Mucosa of rectum (tissue), 2 donors: Measurements from ENCODE around the gene PAPOLA.

ENCODE experiments used
- H3K27ac ChIP-seq, 2 donors: one replicate each; pipeline ENCODE4 v1.7.0; 2013; ENCODE audit warnings: inconsistent platforms in 2 of 2, low read depth in 2 of 2, low read length in 2 of 2
- H3K27me3 ChIP-seq, 2 donors: one replicate each; pipeline ENCODE4 v1.7.0; 2013; ENCODE audit warnings: low read length in 2 of 2; ENCODE audit not compliant: control insufficient read depth in 2 of 2, insufficient read depth in 2 of 2
- H3K36me3 ChIP-seq, 2 donors: one replicate each; pipeline ENCODE4 v1.7.0; 2013; ENCODE audit warnings: low read length in 2 of 2; ENCODE audit not compliant: control insufficient read depth in 2 of 2, insufficient read depth in 2 of 2
- H3K4me1 ChIP-seq, 2 donors: one replicate each; pipeline ENCODE4 v1.7.0; 2013; ENCODE audit warnings: low read length in 2 of 2, mild to moderate bottlenecking in 1 of 2; ENCODE audit not compliant: control insufficient read depth in 2 of 2, insufficient read depth in 2 of 2
- H3K4me3 ChIP-seq, 2 donors: one replicate each; pipeline ENCODE4 v1.7.0; 2013; ENCODE audit warnings: low read length in 2 of 2
- H3K9ac ChIP-seq, 2 donors: one replicate each; pipeline ENCODE4 v1.7.0; 2013; ENCODE audit warnings: low read length in 2 of 2, low read depth in 1 of 2, mild to moderate bottlenecking in 1 of 2
- H3K9me3 ChIP-seq, 2 donors: one replicate each; pipeline ENCODE4 v1.7.0; 2013; ENCODE audit warnings: low read length in 2 of 2; ENCODE audit not compliant: control insufficient read depth in 2 of 2
- donor health status: healthy.
- donor health status: Normal muscosa, but diverticular disease.

Gene PAPOLA

GRCh38 chr14:96479435-96480146, 22.6 kb upstream of the PAPOLA start:
- Histone ChIP-seq H3K9ac (no peak overlapping the region), H3K36me3 (no peaks in the 10 kb centered on the region), H3K9me3 (no peaks in the 10 kb centered on the region), H3K27me3 (no peaks in the 10 kb centered on the region), H3K4me3 (no peak overlapping the region), H3K27ac (no peak overlapping the region), H3K4me1 (no peaks in the 10 kb centered on the region)

- Histone ChIP-seq H3K4me1 (no peaks in the 10 kb centered on the region), H3K9ac (no peak overlapping the region), H3K27ac (no peak overlapping the region), H3K4me3 (no peak overlapping the region), H3K9me3 (no peaks in the 10 kb centered on the region), H3K27me3 (no peaks in the 10 kb centered on the region), H3K36me3 (no peaks in the 10 kb centered on the region)
Observed at GRCh38 chr14:96481731-96482314, 20.4 kb upstream of the PAPOLA start.

GRCh38 chr14:96482986-96483385, 19.2 kb upstream of the PAPOLA start:
- Histone ChIP-seq H3K27me3 (no peaks in the 10 kb centered on the region), H3K9ac (no peak overlapping the region), H3K36me3 (no peaks in the 10 kb centered on the region), H3K4me3 (no peak overlapping the region), H3K9me3 (no peaks in the 10 kb centered on the region), H3K4me1 (no peaks in the 10 kb centered on the region), H3K27ac (no peak overlapping the region)

DNA sequence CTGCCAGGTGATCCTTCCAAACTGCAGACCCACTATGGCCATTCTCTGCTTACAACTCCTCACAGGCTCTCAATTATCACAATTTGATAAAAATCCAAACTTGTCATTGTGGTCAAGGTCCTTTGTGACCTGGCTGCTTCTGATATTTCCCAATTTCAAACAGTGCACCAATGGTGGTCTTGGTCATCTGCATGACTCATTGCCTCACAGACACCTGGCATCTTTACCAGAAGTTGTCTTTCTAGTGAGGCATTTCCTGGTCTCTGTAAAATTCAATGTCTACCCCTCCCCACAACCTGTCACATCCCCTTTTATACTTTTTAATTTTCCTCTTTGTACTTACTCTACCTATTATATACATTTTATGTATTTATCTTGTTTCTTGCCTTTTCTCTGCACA, 17.8 kb upstream of the PAPOLA start:
- H3K27ac ChIP-seq: no peak overlapping the region
- no peaks in the 10 kb centered on the region for H3K4me1 ChIP-seq
- no peak overlapping the region for H3K9ac ChIP-seq
- no peaks in the 10 kb centered on the region for H3K36me3 ChIP-seq
- H3K4me3 ChIP-seq: no peak overlapping the region
- H3K27me3 ChIP-seq: no peaks in the 10 kb centered on the region
- no peaks in the 10 kb centered on the region for H3K9me3 ChIP-seq

- H3K4me1 ChIP-seq: no peaks in the 10 kb centered on the region
- no peaks in the 10 kb centered on the region for H3K9me3 ChIP-seq
- H3K9ac ChIP-seq: no peak overlapping the region
- H3K27ac ChIP-seq: no peak overlapping the region
- H3K4me3 ChIP-seq: no peak overlapping the region
- no peaks in the 10 kb centered on the region for H3K27me3 ChIP-seq
- no peaks in the 10 kb centered on the region for H3K36me3 ChIP-seq
Observed at GRCh38 chr14:96486705-96487104, 15.5 kb upstream of the PAPOLA start.

DNA sequence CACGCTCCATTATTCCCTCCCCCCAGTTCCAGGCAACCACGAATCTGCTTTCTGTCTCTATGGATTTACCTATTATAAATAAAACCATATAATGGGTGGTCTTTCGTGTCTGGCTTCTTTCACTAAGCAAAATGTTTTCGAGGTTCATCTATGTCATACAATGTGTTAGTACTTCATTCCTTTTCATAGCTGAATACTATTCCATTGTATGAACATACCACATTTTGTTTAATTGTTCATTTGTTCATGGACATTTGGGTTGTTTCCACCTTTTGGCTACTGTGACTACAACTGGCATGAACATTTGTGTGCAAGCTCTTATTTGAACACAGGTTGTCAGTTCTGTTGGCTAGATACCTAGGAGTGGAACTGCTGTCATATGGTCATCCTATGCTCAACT, 12.9 kb upstream of the PAPOLA start:
- H3K9me3 ChIP-seq: no peaks in the 10 kb centered on the region
- H3K4me1 ChIP-seq: no peaks in the 10 kb centered on the region
- H3K27me3 ChIP-seq: no peaks in the 10 kb centered on the region
- no peak overlapping the region for H3K9ac ChIP-seq
- H3K27ac ChIP-seq: no peak overlapping the region
- no peak overlapping the region for H3K4me3 ChIP-seq
- no peaks in the 10 kb centered on the region for H3K36me3 ChIP-seq

GRCh38 chr14:96493178-96493577, 9.0 kb upstream of the PAPOLA start:
- Histone ChIP-seq H3K4me3 (no peak overlapping the region), H3K27ac (no peak overlapping the region), H3K36me3 (no peaks in the 10 kb centered on the region), H3K27me3 (no peaks in the 10 kb centered on the region), H3K9ac (no peak overlapping the region), H3K9me3 (no peaks in the 10 kb centered on the region), H3K4me1 (no peaks in the 10 kb centered on the region)

DNA sequence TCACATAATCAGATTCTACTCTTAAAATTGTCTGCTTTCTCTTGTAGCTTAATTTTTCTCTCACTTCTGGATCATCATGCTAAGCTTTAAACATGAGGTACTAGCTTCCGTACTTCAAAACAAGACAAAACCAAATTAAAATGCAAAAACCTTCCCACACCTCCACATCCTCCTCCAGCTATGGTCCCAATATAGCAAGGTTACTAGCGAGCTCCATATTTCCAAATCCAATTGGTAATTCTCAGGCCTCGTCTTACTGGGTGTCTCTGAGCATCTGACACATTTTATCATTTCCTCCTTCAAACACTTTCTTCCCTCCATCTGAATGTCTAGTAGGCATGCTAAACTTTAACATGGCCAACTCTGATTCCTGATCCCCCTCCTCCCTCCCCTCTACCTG, 7.9 kb upstream of the PAPOLA start:
- H3K9me3 ChIP-seq: no peaks in the 10 kb centered on the region
- H3K36me3 ChIP-seq: no peaks in the 10 kb centered on the region

GRCh38 chr14:96497087-96497486, 5.1 kb upstream of the PAPOLA start:
- Histone ChIP-seq H3K4me1 (peaks cover 0 to 5% of the 10 kb centered on the region in 2 donors), H3K36me3 (no peaks in the 10 kb centered on the region), H3K4me3 (no peak overlapping the region), H3K27me3 (no peaks in the 10 kb centered on the region), H3K27ac (no peak overlapping the region), H3K9ac (no peak overlapping the region), H3K9me3 (no peaks in the 10 kb centered on the region)

More for the DNA sequence above, 7.9 kb upstream of the PAPOLA start:
- no peaks in the 10 kb centered on the region for H3K27me3 ChIP-seq
- H3K4me3 ChIP-seq: no peak overlapping the region
- H3K9ac ChIP-seq: no peak overlapping the region
- H3K27ac ChIP-seq: no peak overlapping the region
- no peaks in the 10 kb centered on the region for H3K4me1 ChIP-seq

- Histone ChIP-seq H3K27me3 (no peaks in the 10 kb centered on the region), H3K4me3 (no peak overlapping the region), H3K36me3 (no peaks in the 10 kb centered on the region), H3K9ac (no peak overlapping the region), H3K4me1 (peaks cover 0 to 5% of the 10 kb centered on the region in 2 donors), H3K9me3 (no peaks in the 10 kb centered on the region), H3K27ac (no peak overlapping the region)
Observed at GRCh38 chr14:96497586-96497985, 4.6 kb upstream of the PAPOLA start.
